Activated CD4-positive, alpha-beta T cell treated with anti-CD3 and anti-CD28 coated beads for 24 hours (primary cell): Measurements from ENCODE around the gene ATP5F1A.
"Not testable (repeated sequence)": the region's sequence is repeated elsewhere in the genome, so short reads cannot be mapped to it uniquely, and the experiment has no call there.

Experiments
- DNase-seq, 2 donors: peaks; one replicate each; pipeline ENCODE4 v3.0.0-alpha.2; 2020; ENCODE audit warnings: low read depth in 2 of 2

Gene ATP5F1A

GRCh38 chr18:46047369-46047768 is 50.7 kb downstream of the ATP5F1A start:
- DNase-seq = not testable (repeated sequence)

GRCh38 chr18:46046688-46047087 is 51.4 kb downstream of the ATP5F1A start:
- DNase-seq = no peak

GRCh38 chr18:46046126-46046525 is 52.0 kb downstream of the ATP5F1A start:
- no peak for DNase-seq

GRCh38 chr18:46042571-46043123 is 55.4 kb downstream of the ATP5F1A start:
- DNase-seq = no peak

- no peak for DNase-seq
Observed at GRCh38 chr18:46040747-46041104, 57.4 kb downstream of the ATP5F1A start.

GRCh38 chr18:46040033-46040746 is 57.9 kb downstream of the ATP5F1A start:
- DNase-seq = no peak

- DNase-seq = no peak
Observed at GRCh38 chr18:46037512-46038305, 60.4 kb downstream of the ATP5F1A start.

- no peak for DNase-seq
Observed at GRCh38 chr18:46035696-46036680, 62.1 kb downstream of the ATP5F1A start.

- DNase-seq = no peak
Observed at GRCh38 chr18:46034230-46034629, 63.9 kb downstream of the ATP5F1A start.

- DNase-seq = no peak
Observed at GRCh38 chr18:46031741-46032140, 66.4 kb downstream of the ATP5F1A start.
